ENCODE data around the gene RBM11. TPM values are rescaled to one million over a fixed set of nuclear protein-coding genes. Genes with fewer than 3 reads are reported as not detected.
"Not testable (repeated sequence)": the region's sequence is repeated elsewhere in the genome, so short reads cannot be mapped to it uniquely, and the experiment has no call there.

Gene RBM11, protein sequence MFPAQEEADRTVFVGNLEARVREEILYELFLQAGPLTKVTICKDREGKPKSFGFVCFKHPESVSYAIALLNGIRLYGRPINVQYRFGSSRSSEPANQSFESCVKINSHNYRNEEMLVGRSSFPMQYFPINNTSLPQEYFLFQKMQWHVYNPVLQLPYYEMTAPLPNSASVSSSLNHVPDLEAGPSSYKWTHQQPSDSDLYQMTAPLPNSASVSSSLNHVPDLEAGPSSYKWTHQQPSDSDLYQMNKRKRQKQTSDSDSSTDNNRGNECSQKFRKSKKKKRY
- total RNA-seq = 2.5 TPM

GRCh38 chr21:14215971-14216641 is at the start of gene RBM11:
TSS of gene RBM11 (plus strand) at chr21:14216157. CDS start at chr21:14216187, 30 bp downstream.
- H3K27ac ChIP-seq = no peak within 1 kb of the TSS
- no peaks in the 10 kb centered on the region for H3K4me1 ChIP-seq
- no peak for DNase-seq (ENCODE audit: extremely low spot score in 2 of 2)
- intact Hi-C loops (cut with DNase I) = no loop called here
- no peaks in the 10 kb centered on the region for H3K36me3 ChIP-seq
- no peaks in the 10 kb centered on the region for H3K9me3 ChIP-seq
- H3K4me3 ChIP-seq = peak within 1 kb of the TSS; percentile 48 to 62
- TF ChIP-seq POLR2AphosphoS5 (IDR thresholded peaks at IDR 0.05; ENCODE audit: insufficient read depth in 1 of 2, low read depth in 1 of 2) (peak in 1 of 2 donors; percentile 49), POLR2A (IDR thresholded peaks at IDR 0.05) (no peak)
- H3K27me3 ChIP-seq = no peaks in the 10 kb centered on the region

DNA sequence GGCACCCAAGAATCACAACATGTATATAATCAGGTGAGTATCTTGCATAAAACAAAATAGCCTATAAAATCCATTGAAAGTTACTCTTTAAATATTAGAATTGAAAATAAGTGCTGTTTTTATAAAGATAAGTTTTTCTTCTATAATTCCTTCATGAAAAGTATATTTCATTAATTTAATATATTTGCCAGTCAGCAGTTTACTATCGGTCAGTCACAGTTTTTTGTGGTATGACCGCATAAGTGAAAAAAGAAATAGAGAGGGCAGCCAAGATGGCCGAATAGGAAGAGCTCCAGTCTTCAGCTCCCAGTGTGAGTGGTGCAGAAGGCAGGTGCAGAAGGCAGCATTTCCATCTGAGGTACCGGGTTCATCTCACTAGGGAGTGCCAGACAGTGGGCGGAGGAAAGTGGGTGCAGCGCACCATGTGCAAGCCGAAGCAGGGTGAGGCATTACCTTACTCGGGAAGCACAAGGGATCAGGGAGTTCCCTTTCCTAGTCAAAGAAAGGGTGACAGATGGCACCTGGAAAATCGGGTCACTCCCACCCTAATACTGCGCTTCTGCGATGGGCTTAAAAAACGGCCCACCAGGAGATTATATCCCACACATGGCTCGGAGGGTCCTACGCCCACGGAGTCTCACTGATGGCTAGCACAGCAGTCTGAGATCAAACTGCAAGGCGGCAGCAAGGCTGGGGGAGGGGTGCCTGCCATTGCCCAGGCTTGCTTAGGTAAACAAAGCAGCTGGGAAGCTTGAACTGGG is 49.3 kb upstream of the RBM11 start:
- H3K9me3 ChIP-seq; H3K4me3 ChIP-seq; intact Hi-C loops (cut with DNase I); H3K36me3 ChIP-seq; H3K27me3 ChIP-seq; DNase-seq (ENCODE audit: extremely low spot score in 2 of 2); H3K4me1 ChIP-seq; H3K27ac ChIP-seq: not testable (repeated sequence)

- TF ChIP-seq CTCF (IDR thresholded peaks at IDR 0.05) (no peak), POLR2AphosphoS5 (IDR thresholded peaks at IDR 0.05; ENCODE audit: insufficient read depth in 1 of 2, low read depth in 1 of 2) (no peak), POLR2A (IDR thresholded peaks at IDR 0.05) (no peak)
- Histone ChIP-seq H3K36me3 (no peaks in the 10 kb centered on the region), H3K27ac (no peak overlapping the region), H3K4me3 (no peak overlapping the region), H3K9me3 (no peaks in the 10 kb centered on the region), H3K27me3 (no peaks in the 10 kb centered on the region), H3K4me1 (no peaks in the 10 kb centered on the region)
- DNase-seq (ENCODE audit: extremely low spot score in 2 of 2) = no peak
- intact Hi-C loops (cut with DNase I) = no loop called here
These were observed 9.7 kb upstream of the RBM11 start for GRCh38 chr21:14206222-14206621.

DNA sequence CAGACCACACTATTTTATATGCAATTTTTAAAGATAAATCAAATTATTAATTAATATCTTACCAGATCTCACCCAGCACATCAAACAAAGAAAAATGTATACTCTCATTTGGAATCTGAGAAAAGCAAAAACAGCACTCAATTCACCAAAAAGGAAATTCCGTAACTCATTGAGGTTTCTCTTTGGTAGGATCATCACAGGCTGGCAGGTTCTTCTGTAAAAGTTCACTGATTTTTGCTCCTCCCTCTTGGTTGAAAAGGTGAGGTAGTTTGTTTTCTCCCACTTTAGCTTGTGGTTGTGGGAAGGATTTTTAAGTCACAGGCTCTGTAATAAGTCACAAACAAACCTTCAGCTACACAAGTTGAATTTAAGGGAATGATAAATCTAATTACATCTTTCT is 5.2 kb upstream of the RBM11 start, which contains the start of gene LIPI:
Gene LIPI, minus strand, starts transcription at position 218 of the 400 bp plus-strand sequence. Its CDS starts 110 bp downstream, at position 108.
- H3K36me3 ChIP-seq = no peaks in the 10 kb centered on the region
- no peaks in the 10 kb centered on the region for H3K9me3 ChIP-seq
- H3K27me3 ChIP-seq = no peaks in the 10 kb centered on the region
- TF ChIP-seq CTCF (IDR thresholded peaks at IDR 0.05) (no peak), POLR2AphosphoS5 (IDR thresholded peaks at IDR 0.05; ENCODE audit: insufficient read depth in 1 of 2, low read depth in 1 of 2) (no peak), POLR2A (IDR thresholded peaks at IDR 0.05) (no peak)
- no peak within 1 kb of the TSS for H3K4me3 ChIP-seq
- intact Hi-C loops (cut with DNase I) = no loop called here
- DNase-seq (ENCODE audit: extremely low spot score in 2 of 2) = no peak
- H3K4me1 ChIP-seq = no peaks in the 10 kb centered on the region
- H3K27ac ChIP-seq = no peak within 1 kb of the TSS

DNA sequence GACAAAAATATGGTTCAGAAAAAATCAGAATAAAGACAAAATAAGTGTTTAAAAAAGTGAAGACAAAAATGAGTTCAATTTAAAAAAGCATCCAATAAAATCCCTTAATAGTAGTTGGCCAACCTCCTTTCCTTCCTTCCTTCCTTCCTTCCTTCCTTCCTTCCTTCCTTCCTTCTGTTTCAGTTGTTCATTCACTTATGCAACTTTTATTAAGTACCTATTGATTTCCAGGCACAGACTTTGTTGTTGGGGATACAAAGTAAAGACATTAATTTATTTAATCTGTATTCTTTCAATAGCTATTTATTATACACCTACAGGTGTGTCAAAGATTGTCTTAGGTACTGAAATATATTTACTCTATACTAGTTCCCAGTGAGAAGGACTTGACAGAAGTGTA is 2.8 kb upstream of the RBM11 start:
- intact Hi-C loops (cut with DNase I) = no loop called here
- Histone ChIP-seq H3K9me3 (no peaks in the 10 kb centered on the region), H3K36me3 (no peaks in the 10 kb centered on the region), H3K4me3 (no peak overlapping the region), H3K27me3 (no peaks in the 10 kb centered on the region), H3K4me1 (no peaks in the 10 kb centered on the region), H3K27ac (no peak overlapping the region)
- no peak for DNase-seq (ENCODE audit: extremely low spot score in 2 of 2)
- TF ChIP-seq POLR2A (IDR thresholded peaks at IDR 0.05) = no peak
- TF ChIP-seq POLR2AphosphoS5 (IDR thresholded peaks at IDR 0.05; ENCODE audit: insufficient read depth in 1 of 2, low read depth in 1 of 2) = no peak
- no peak for TF ChIP-seq CTCF (IDR thresholded peaks at IDR 0.05)
